Retinal pigment epithelial cell (primary cell): Measurements from ENCODE around the gene CUL9.
A peak's percentile ranks its signal among the peaks of the same experiment; 100 is the strongest.

Experiments used
- DNase-seq: peaks from one replicate; pipeline ENCODE4 v3.0.0-alpha.2; 2010; ENCODE audit warnings: low read depth
- H3K4me3 ChIP-seq: 2 replicates; pipeline ENCODE4 v1.5.1; 2011; ENCODE audit warnings: mild to moderate bottlenecking, low read length, control low read depth, moderate library complexity
- TF ChIP-seq, protein P1 (sequence below): conservative IDR thresholded peaks from 2 replicates; pipeline ENCODE4 v1.5.1; 2011; ENCODE audit warnings: low read depth, low read length, control low read depth, inconsistent platforms

CUL9 gene

GRCh38 chr6:43211955-43212354, 30.0 kb downstream of the CUL9 start:
- TF ChIP-seq, protein P1, sequence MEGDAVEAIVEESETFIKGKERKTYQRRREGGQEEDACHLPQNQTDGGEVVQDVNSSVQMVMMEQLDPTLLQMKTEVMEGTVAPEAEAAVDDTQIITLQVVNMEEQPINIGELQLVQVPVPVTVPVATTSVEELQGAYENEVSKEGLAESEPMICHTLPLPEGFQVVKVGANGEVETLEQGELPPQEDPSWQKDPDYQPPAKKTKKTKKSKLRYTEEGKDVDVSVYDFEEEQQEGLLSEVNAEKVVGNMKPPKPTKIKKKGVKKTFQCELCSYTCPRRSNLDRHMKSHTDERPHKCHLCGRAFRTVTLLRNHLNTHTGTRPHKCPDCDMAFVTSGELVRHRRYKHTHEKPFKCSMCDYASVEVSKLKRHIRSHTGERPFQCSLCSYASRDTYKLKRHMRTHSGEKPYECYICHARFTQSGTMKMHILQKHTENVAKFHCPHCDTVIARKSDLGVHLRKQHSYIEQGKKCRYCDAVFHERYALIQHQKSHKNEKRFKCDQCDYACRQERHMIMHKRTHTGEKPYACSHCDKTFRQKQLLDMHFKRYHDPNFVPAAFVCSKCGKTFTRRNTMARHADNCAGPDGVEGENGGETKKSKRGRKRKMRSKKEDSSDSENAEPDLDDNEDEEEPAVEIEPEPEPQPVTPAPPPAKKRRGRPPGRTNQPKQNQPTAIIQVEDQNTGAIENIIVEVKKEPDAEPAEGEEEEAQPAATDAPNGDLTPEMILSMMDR, result peak; percentile 21
- no peak for DNase-seq
- H3K4me3 ChIP-seq, result no peak overlapping the region

- no peak overlapping the region for H3K4me3 ChIP-seq
- TF ChIP-seq, protein P1, result no peak
- no peak for DNase-seq
These were observed 31.4 kb downstream of the CUL9 start for GRCh38 chr6:43213431-43213830.

DNA sequence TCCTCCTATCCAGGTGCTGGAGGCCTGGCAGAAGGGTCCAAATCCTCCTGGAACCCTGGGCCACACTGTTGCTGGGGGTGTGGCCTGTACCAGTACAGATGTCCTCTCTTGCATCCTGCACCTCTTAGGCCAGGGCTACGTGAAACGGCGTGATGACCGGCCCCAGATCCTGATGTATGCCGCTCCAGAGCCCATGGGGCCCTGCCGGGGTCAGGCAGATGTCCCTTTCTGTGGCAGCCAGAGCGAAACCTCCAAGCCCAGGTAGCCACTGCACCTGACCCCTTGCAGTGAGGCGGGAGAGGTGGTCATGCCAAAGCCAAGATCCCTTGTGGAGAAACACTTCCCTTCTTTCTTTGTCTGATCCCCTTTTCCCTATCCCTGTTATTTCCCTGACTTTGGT, 33.1 kb downstream of the CUL9 start:
- TF ChIP-seq, protein P1, result no peak
- DNase-seq, result no peak
- no peak overlapping the region for H3K4me3 ChIP-seq

DNA sequence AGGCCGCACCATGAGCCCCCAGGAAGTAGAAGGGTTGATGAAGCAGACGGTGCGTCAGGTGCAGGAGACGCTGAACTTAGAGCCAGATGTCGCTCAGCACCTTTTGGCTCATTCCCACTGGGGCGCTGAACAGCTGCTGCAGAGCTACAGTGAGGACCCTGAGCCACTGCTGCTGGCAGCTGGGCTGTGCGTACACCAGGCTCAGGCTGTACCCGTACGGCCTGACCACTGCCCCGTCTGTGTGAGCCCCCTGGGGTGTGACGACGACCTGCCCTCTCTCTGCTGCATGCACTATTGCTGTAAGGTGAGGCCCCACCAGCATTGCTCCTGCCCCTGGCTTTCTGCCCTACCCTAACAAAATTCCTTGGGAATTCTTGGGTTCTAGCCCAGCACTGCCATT, 34.2 kb downstream of the CUL9 start:
- H3K4me3 ChIP-seq, result no peak overlapping the region
- TF ChIP-seq, protein P1, result no peak
- no peak for DNase-seq

DNA sequence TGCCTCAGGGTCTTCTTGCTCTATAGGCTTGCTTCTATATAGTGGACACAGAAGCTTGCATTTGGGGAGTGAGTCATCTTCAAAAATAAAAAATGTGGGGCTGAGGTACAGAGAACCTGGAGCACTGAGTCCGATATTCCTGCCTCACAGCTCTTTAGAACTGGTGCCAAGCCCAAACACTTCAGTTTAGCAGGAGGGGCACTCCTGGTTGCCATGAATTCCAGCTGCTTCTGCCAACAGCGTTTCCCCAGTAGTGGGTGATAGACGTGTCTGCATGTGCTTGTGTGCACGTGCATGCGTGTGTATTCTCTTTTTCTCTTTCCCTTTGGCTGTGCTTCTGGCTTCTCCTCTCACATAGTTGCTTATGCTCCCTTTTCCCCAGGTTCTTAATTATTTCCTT, 35.4 kb downstream of the CUL9 start:
- no peak for DNase-seq
- H3K4me3 ChIP-seq, result no peak overlapping the region
- TF ChIP-seq, protein P1, result no peak

GRCh38 chr6:43219119-43219518, 37.1 kb downstream of the CUL9 start:
- TF ChIP-seq, protein P1, result no peak
- no peak overlapping the region for H3K4me3 ChIP-seq
- DNase-seq, result no peak

GRCh38 chr6:43219814-43220213, 37.8 kb downstream of the CUL9 start:
- TF ChIP-seq, protein P1, result no peak
- H3K4me3 ChIP-seq, result no peak overlapping the region
- DNase-seq, result no peak
